H1 (cell line): ENCODE data around the gene DET1. TPM values are rescaled to one million over a fixed set of nuclear protein-coding genes. Genes with fewer than 3 reads are reported as not detected.

Source experiments
- CTCF ChIA-PET: fragments of 300-600 bp; sonication (Branson Sonifier 250); formaldehyde crosslinking; loops from one replicate; lab custom pipeline; 2021; ENCODE audit not compliant: partially characterized antibody; lab: Charles Lee
- POLR2A ChIA-PET: fragments of 300-600 bp; sonication (Branson Sonifier 250); formaldehyde crosslinking; loops from one replicate; lab custom pipeline; 2021; ENCODE audit warnings: inconsistent platforms; ENCODE audit not compliant: partially characterized antibody; lab: Charles Lee
- DNase-seq, 2 experiments: peaks; one replicate each; pipeline versions ENCODE4 v3.0.0 to v3.0.0-alpha.2; 2010 to 2022; ENCODE audit warnings: low spot score in 2 of 2, low read depth in 1 of 2, mixed read lengths in 1 of 2
- FAIRE-seq: peaks from 2 replicates; lab custom pipeline; 2011; peaks lifted over from hg19 to GRCh38; lab: Jason Lieb, UNC
- H2AFZ ChIP-seq: 2 replicates; pipeline ENCODE4 v1.8.1; 2012; ENCODE audit warnings: low read length, inconsistent platforms
- H2AK5ac ChIP-seq: 2 replicates; pipeline ENCODE4 v1.6.1; 2013; ENCODE audit warnings: low read depth, low read length
- H2BK120ac ChIP-seq: replicated peaks from 2 replicates; pipeline ENCODE3; 2013; ENCODE audit warnings: low read depth, low read length, inconsistent platforms
- H2BK12ac ChIP-seq: 2 replicates; pipeline ENCODE4 v1.6.1; 2013; ENCODE audit warnings: low read depth, low read length
- H2BK15ac ChIP-seq: 2 replicates; pipeline ENCODE4 v1.6.1; 2013; ENCODE audit warnings: low read length
- H2BK20ac ChIP-seq: 2 replicates; pipeline ENCODE4 v1.6.1; 2013; ENCODE audit warnings: low read length
- H2BK5ac ChIP-seq: 2 replicates; pipeline ENCODE4 v1.6.1; 2013; ENCODE audit warnings: low read depth, low read length
- H3K14ac ChIP-seq: 2 replicates; pipeline ENCODE4 v1.6.1; 2013; ENCODE audit warnings: inconsistent platforms; ENCODE audit not compliant: insufficient read length
- H3K18ac ChIP-seq: 2 replicates; pipeline ENCODE4 v1.6.1; 2013; ENCODE audit warnings: low read length; ENCODE audit errors: extremely low read depth
- H3K23ac ChIP-seq: 2 replicates; pipeline ENCODE4 v1.6.1; 2013; ENCODE audit warnings: inconsistent platforms; ENCODE audit not compliant: insufficient read length
- H3K23me2 ChIP-seq: 2 replicates; pipeline ENCODE4 v1.6.1; 2013; ENCODE audit warnings: low read depth, low read length
- H3K27ac ChIP-seq: 2 replicates; pipeline ENCODE4 v1.6.1; 2011; ENCODE audit warnings: low read depth, low read length, inconsistent platforms
- H3K27me3 ChIP-seq, 4 experiments: replicated peaks in 1 of 4; 1 replicate in 1 of 4; 2 replicates in 3 of 4; pipeline versions ENCODE4 v1.6.1 to v1.8.1; 2011 to 2013; ENCODE audit warnings: low read length in 3 of 4, mild to moderate bottlenecking in 3 of 4, inconsistent platforms in 2 of 4, mixed read lengths in 2 of 4, moderate library complexity in 1 of 4; ENCODE audit not compliant: control insufficient read depth in 3 of 4, insufficient read depth in 3 of 4; ENCODE audit errors: extremely low read depth in 1 of 4
- H3K36me3 ChIP-seq, 4 experiments: 2 replicates each; pipeline versions ENCODE4 v1.6.1 to v1.8.1; 2011 to 2013; ENCODE audit warnings: mild to moderate bottlenecking in 4 of 4, low read length in 3 of 4, moderate library complexity in 2 of 4, control low read depth in 1 of 4, inconsistent platforms in 1 of 4; ENCODE audit not compliant: insufficient read depth in 4 of 4, control insufficient read depth in 2 of 4
- H3K4ac ChIP-seq: replicated peaks from 2 replicates; pipeline ENCODE3; 2013; ENCODE audit warnings: low read length, low read depth, mixed read lengths, inconsistent platforms; ENCODE audit not compliant: insufficient read length
- H3K4me1 ChIP-seq, 4 experiments: replicated peaks in 1 of 4; 1 replicate in 1 of 4; 2 replicates in 3 of 4; pipeline versions ENCODE4 v1.6.1 to v1.8.1; 2011 to 2013; ENCODE audit warnings: low read length in 3 of 4, inconsistent platforms in 2 of 4, mixed read lengths in 1 of 4; ENCODE audit not compliant: insufficient read depth in 4 of 4, control insufficient read depth in 3 of 4
- H3K4me2 ChIP-seq, 2 experiments: 2 replicates each; pipeline versions ENCODE4 v1.6.1 to v1.8.1; 2011 to 2013; ENCODE audit warnings: low read depth in 2 of 2, low read length in 2 of 2, control low read depth in 1 of 2, inconsistent platforms in 1 of 2, mild to moderate bottlenecking in 1 of 2; ENCODE audit not compliant: insufficient read depth in 1 of 2
- H3K4me3 ChIP-seq, 4 experiments: fragments of 200-600, 300-600 bp in 1 of 4; sonication (generic), shearing (Covaris generic), sonication (Bioruptor Twin) in 1 of 4; 2 replicates each; pipeline versions ENCODE4 v1.5.1 to v1.8.1; 2011 to 2016; ENCODE audit warnings: low read length in 4 of 4, low read depth in 3 of 4, control low read depth in 2 of 4, inconsistent platforms in 2 of 4, mild to moderate bottlenecking in 2 of 4, mixed read lengths in 1 of 4, moderate library complexity in 1 of 4; ENCODE audit not compliant: insufficient read depth in 2 of 4; ENCODE audit errors: extremely low read depth in 1 of 4
- H3K56ac ChIP-seq: replicated peaks from 2 replicates; pipeline ENCODE3; 2013; ENCODE audit warnings: low read depth, mild to moderate bottlenecking, mixed read lengths, low read length, inconsistent platforms; ENCODE audit not compliant: insufficient read length
- H3K79me1 ChIP-seq: 2 replicates; pipeline ENCODE4 v1.6.1; 2013; ENCODE audit warnings: low read depth, low read length, control low read depth
- H3K79me2 ChIP-seq, 2 experiments: 2 replicates each; pipeline versions ENCODE4 v1.6.1 to v1.8.1; 2012 to 2013; ENCODE audit warnings: low read length in 2 of 2, mild to moderate bottlenecking in 2 of 2, inconsistent platforms in 1 of 2; ENCODE audit not compliant: insufficient read depth in 2 of 2, control insufficient read depth in 1 of 2
- H3K9ac ChIP-seq, 4 experiments: replicated peaks in 1 of 4; 1 replicate in 1 of 4; 2 replicates in 3 of 4; pipeline versions ENCODE4 v1.6.1 to v1.8.1; 2011 to 2013; ENCODE audit warnings: low read depth in 3 of 4, low read length in 3 of 4, control low read depth in 2 of 4, mild to moderate bottlenecking in 2 of 4, moderate library complexity in 2 of 4, inconsistent platforms in 1 of 4; ENCODE audit errors: extremely low read depth in 1 of 4
- H3K9me3 ChIP-seq, 2 experiments: 2 replicates each; pipeline versions ENCODE4 v1.6.1 to v1.8.1; 2012 to 2013; ENCODE audit warnings: mild to moderate bottlenecking in 2 of 2, moderate library complexity in 2 of 2, control low read depth in 1 of 2, inconsistent platforms in 1 of 2, low read depth in 1 of 2, low read length in 1 of 2, mixed read lengths in 1 of 2; ENCODE audit not compliant: insufficient read depth in 2 of 2
- H4K20me1 ChIP-seq, 2 experiments: replicated peaks in 1 of 2; 2 replicates each; pipeline versions ENCODE3 to v1.8.1; 2011 to 2013; ENCODE audit warnings: inconsistent platforms in 2 of 2, low read length in 2 of 2, mild to moderate bottlenecking in 1 of 2; ENCODE audit not compliant: insufficient read depth in 2 of 2, control insufficient read depth in 1 of 2
- H4K5ac ChIP-seq: 2 replicates; pipeline ENCODE4 v1.6.1; 2013; ENCODE audit warnings: low read length, low read depth, mixed read lengths, inconsistent platforms; ENCODE audit not compliant: insufficient read length
- H4K8ac ChIP-seq: 2 replicates; pipeline ENCODE4 v1.8.0; 2013; ENCODE audit warnings: mild to moderate bottlenecking, moderate library complexity, low read length, inconsistent platforms; ENCODE audit not compliant: insufficient read depth; ENCODE audit errors: extremely low read depth
- H4K91ac ChIP-seq: replicated peaks from 2 replicates; pipeline ENCODE3; 2013; ENCODE audit warnings: low read length, mixed read lengths, inconsistent platforms; ENCODE audit not compliant: insufficient read length
- BACH1 ChIP-seq: IDR thresholded peaks from 2 replicates; pipeline ENCODE4 v1.6.1; 2012; ENCODE audit warnings: low read length, improper control_type of control experiment
- BCL11A ChIP-seq, 2 experiments: IDR thresholded peaks; one replicate each; pipeline ENCODE4 v1.6.1; 2011; ENCODE audit warnings: low read depth in 2 of 2, low read length in 2 of 2, mild to moderate bottlenecking in 2 of 2
- CBX8 ChIP-seq: fragments of 300-800, 300-1000 bp; sonication (generic); IDR thresholded peaks from 2 replicates; pipeline ENCODE4 v1.7.1; 2016; ENCODE audit warnings: low read depth, low read length, borderline replicate concordance
- CEBPB ChIP-seq: IDR thresholded peaks from 2 replicates; pipeline ENCODE4 v1.6.1; 2012; ENCODE audit warnings: low read depth, low read length
- CHD1 ChIP-seq: IDR thresholded peaks from 2 replicates; pipeline ENCODE4 v1.6.1; 2012; ENCODE audit warnings: low read depth, low read length, improper control_type of control experiment
- HDAC6 ChIP-seq: IDR thresholded peaks from one replicate; pipeline ENCODE4 v1.7.1; 2012; ENCODE audit warnings: low read depth, mild to moderate bottlenecking, inconsistent platforms, low read length, moderate library complexity
- JUND ChIP-seq: IDR thresholded peaks from 2 replicates; pipeline ENCODE4 v1.6.1; 2011; ENCODE audit warnings: mild to moderate bottlenecking, improper control_type of control experiment, low read length
- NANOG ChIP-seq: IDR thresholded peaks from 2 replicates; pipeline ENCODE4 v1.6.1; 2011; ENCODE audit warnings: low read length, low read depth, mild to moderate bottlenecking, inconsistent platforms; ENCODE audit not compliant: insufficient read depth, poor library complexity, severe bottlenecking
- SIX5 ChIP-seq: IDR thresholded peaks from 2 replicates; pipeline ENCODE4 v1.6.1; 2011; ENCODE audit warnings: mild to moderate bottlenecking, low read depth, low read length
- SP1 ChIP-seq: IDR thresholded peaks from 2 replicates; pipeline ENCODE4 v1.6.1; 2011; ENCODE audit warnings: low read depth, low read length
- SP2 ChIP-seq: IDR thresholded peaks from 2 replicates; pipeline ENCODE4 v1.6.1; 2012; ENCODE audit warnings: mild to moderate bottlenecking, low read length, inconsistent platforms
- ZNF274 ChIP-seq: IDR thresholded peaks from 2 replicates; pipeline ENCODE4 v1.7.0; 2012; ENCODE audit warnings: low read length, borderline replicate concordance; ENCODE audit errors: extremely low read depth
- WGBS, 2 experiments: shearing (Covaris generic) in 1 of 2; methylation state at CpG; one replicate each; pipeline versions ENCODE4 v1.1.6 to v1.1.7; 2013 to 2015; ENCODE audit warnings: low lambda C conversion rate in 2 of 2, mixed read lengths in 2 of 2, inconsistent platforms in 1 of 2, low coverage in 1 of 2, missing lambda C conversion rate in 1 of 2; ENCODE audit not compliant: insufficient replicate concordance in 2 of 2, insufficient coverage in 1 of 2, insufficient read length in 1 of 2; ENCODE audit errors: extremely low coverage in 1 of 2, missing lambda C conversion rate in 1 of 2; 5-methylcytosine and 5-hydroxymethylcytosine counted together
- polyA plus RNA-seq, 7 experiments: library from polyadenylated mRNA; depleted of rRNA in 3 of 7; stranded (reverse) in 5 of 7; unstranded in 2 of 7; fragments of >200 nt in 5 of 7; fragments of 200-250 nt in 2 of 7; gene quantifications; 1 replicate in 5 of 7; 2 replicates in 1 of 7; 4 replicates in 1 of 7; pipeline versions ENCODE4 v1.2.1 to v1.2.3, GENCODE V29; 2011 to 2013; ENCODE audit warnings: missing spikeins in 2 of 7, mixed read lengths in 2 of 7
- total RNA-seq: library from RNA; stranded (reverse); fragmentation: NEBNext Ultra II Directional; extraction: Animal tissue kit (Norgen Biotek cat#: 25700); gene quantifications from 2 replicates; pipeline ENCODE4 v1.2.1, GENCODE V29; 2021
- TF ChIP-seq, protein P1 (sequence below): IDR thresholded peaks from 2 replicates; pipeline ENCODE4 v1.6.1; 2011; ENCODE audit warnings: low read length, improper control_type of control experiment

Gene DET1
- total and polyA plus RNA-seq, 2 of the 8 experiments (the other 6 are each of a cell fraction or from before 2014, with no cell fraction given) = 5.4 to 8.5 TPM

DNA sequence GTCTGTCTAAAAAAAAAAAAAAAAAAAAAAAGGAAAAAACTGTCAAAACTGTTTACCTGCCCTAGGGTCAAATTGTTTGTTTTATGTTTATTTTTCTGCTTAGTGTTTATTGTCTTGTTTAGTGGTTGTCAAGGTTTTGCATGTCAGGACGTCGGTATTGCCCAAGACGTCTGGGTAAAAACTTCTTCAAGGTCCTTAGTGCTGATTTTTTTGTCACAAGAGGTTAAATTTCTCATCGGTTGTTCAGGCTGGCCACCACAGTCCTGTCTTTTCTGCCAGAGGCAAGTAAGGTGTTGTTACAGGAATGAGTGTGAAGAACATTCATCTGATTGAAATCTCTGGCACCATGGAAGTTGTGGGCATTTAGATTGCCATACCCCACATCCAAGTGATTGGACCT, 7.0 kb downstream of the DET1 start:
- no peak overlapping the region for H2BK12ac ChIP-seq
- no peak overlapping the region for H4K91ac ChIP-seq
- no peak overlapping the region for H3K4me3 ChIP-seq
- no peak overlapping the region for H4K5ac ChIP-seq
- H4K8ac ChIP-seq = no peak overlapping the region
- no peak overlapping the region for H2AFZ ChIP-seq
- 93% methylated on average over 4 of the region's 4 CpGs; no CpG with 5 or more reads in 1 of the 2 experiments for WGBS, 2 experiments
- 0 out of 2 replicates have a peak overlapping the region, but pooled peaks have one; percentile 43 for H2BK20ac ChIP-seq
- no peak overlapping the region for H3K9ac ChIP-seq
- no peaks in the 10 kb centered on the region for H3K23me2 ChIP-seq
- H3K4me2 ChIP-seq = no peak overlapping the region
- no peak overlapping the region for H2BK5ac ChIP-seq
- ChIA-PET POLR2A (interaction anchor here (1.0 kb wide), 1 partner anchor 9 kb away, joined by 4 read pairs; no protein-coding TSS in a partner anchor), CTCF (interaction anchor here (0.6 to 1.0 kb wide), 6 partner anchors 11 to 265 kb away, joined by 3 to 5 read pairs (median 4); no protein-coding TSS in a partner anchor)
- DNase-seq (no peak), FAIRE-seq (peak; percentile 45)
- no peaks in the 10 kb centered on the region for H3K9me3 ChIP-seq
- no peaks in the 10 kb centered on the region for H3K27me3 ChIP-seq
- H3K79me1 ChIP-seq = no peaks in the 10 kb centered on the region
- no peaks in the 10 kb centered on the region for H3K36me3 ChIP-seq
- no peak overlapping the region for H3K27ac ChIP-seq
- H4K20me1 ChIP-seq = no peaks in the 10 kb centered on the region
- H3K18ac ChIP-seq = no peak overlapping the region
- H2BK120ac ChIP-seq = no peak overlapping the region
- H3K23ac ChIP-seq = no peak overlapping the region
- no peak overlapping the region for H3K56ac ChIP-seq
- H2BK15ac ChIP-seq = no peak overlapping the region
- peaks cover 0 to 9% (median 2%) of the 10 kb centered on the region in 4 experiments; a peak in 3 of 7 replicates for H3K4me1 ChIP-seq
- no peak overlapping the region for H3K4ac ChIP-seq
- no peak overlapping the region for H3K14ac ChIP-seq
- H2AK5ac ChIP-seq = 0 out of 2 replicates have a peak overlapping the region, but pooled peaks have one; percentile 25
- H3K79me2 ChIP-seq = no peaks in the 10 kb centered on the region; a peak in 1 of 4 replicates
- TF ChIP-seq NANOG (no peak), HDAC6 (no peak), BACH1 (no peak), BCL11A (IDR thresholded peaks at IDR 0.05; ENCODE audit: low read depth in 2 of 2, low read length in 2 of 2) (no peak), SIX5 (no peak), CEBPB (no peak), ZNF274 (no peak), CHD1 (no peak), SP2 (no peak), JUND (no peak), CBX8 (no peak), SP1 (no peak)
- TF ChIP-seq, protein P1, sequence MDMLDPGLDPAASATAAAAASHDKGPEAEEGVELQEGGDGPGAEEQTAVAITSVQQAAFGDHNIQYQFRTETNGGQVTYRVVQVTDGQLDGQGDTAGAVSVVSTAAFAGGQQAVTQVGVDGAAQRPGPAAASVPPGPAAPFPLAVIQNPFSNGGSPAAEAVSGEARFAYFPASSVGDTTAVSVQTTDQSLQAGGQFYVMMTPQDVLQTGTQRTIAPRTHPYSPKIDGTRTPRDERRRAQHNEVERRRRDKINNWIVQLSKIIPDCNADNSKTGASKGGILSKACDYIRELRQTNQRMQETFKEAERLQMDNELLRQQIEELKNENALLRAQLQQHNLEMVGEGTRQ = no peak
